SK-N-SH (cell line): ENCODE results near the gene PPTC7. TPM values are rescaled to one million over a fixed set of nuclear protein-coding genes. Genes with fewer than 3 reads are reported as not detected.

Experiments used
- CTCF ChIA-PET: fragments of 300-600, 350-600 bp; formaldehyde crosslinking; extraction: SDS; loops from one replicate; lab custom pipeline; 2021; lab: Yijun Ruan, JAX
- POLR2A ChIA-PET: fragments of 350-600 bp; sonication (Branson Sonifier 250); formaldehyde crosslinking; extraction: SDS; loops from one replicate; lab custom pipeline; 2020; ENCODE audit warnings: antibody characterized with exemption, inconsistent platforms; lab: Yijun Ruan, JAX
- DNase-seq: peaks from one replicate; pipeline ENCODE4 v3.0.0; 2012
- H2AFZ ChIP-seq: fragments of 200-600 bp; sonication (generic); 2 replicates; pipeline ENCODE4 v1.8.1; 2016; ENCODE audit warnings: antibody characterized with exemption, mild to moderate bottlenecking, low read depth
- H3F3A ChIP-seq: fragments of 200-600 bp; sonication (generic); replicated peaks from 2 replicates; pipeline ENCODE3; 2016; ENCODE audit warnings: antibody characterized with exemption, mild to moderate bottlenecking; ENCODE audit not compliant: insufficient read depth
- H3K27ac ChIP-seq, 2 experiments: fragments of 200-500 bp in 1 of 2; fragments of 200-600 bp in 1 of 2; sonication (Bioruptor generic) in 1 of 2; sonication (generic), shearing (Covaris generic) in 1 of 2; 2 replicates each; pipeline versions ENCODE4 v1.5.1 to v1.6.1; 2014 to 2016; ENCODE audit warnings: low read depth in 2 of 2, inconsistent platforms in 1 of 2, low read length in 1 of 2, mild to moderate bottlenecking in 1 of 2, mixed read lengths in 1 of 2
- H3K27me3 ChIP-seq: fragments of 200-600 bp; sonication (generic), shearing (Covaris generic); 2 replicates; pipeline ENCODE4 v1.6.1; 2016; ENCODE audit warnings: mixed run types; ENCODE audit not compliant: insufficient read depth
- H3K36me3 ChIP-seq, 2 experiments: fragments of 200-500 bp in 1 of 2; fragments of 200-600 bp in 1 of 2; sonication (Bioruptor generic) in 1 of 2; sonication (generic) in 1 of 2; replicated peaks in 1 of 2; 2 replicates each; pipeline versions ENCODE3 to v1.5.1; 2014 to 2016; ENCODE audit warnings: low read length in 1 of 2, mild to moderate bottlenecking in 1 of 2; ENCODE audit not compliant: insufficient read depth in 2 of 2, control insufficient read depth in 1 of 2
- H3K4me1 ChIP-seq, 2 experiments: fragments of 200-500 bp in 1 of 2; fragments of 200-600 bp in 1 of 2; sonication (Bioruptor generic) in 1 of 2; sonication (generic), shearing (Covaris generic) in 1 of 2; 2 replicates each; pipeline versions ENCODE4 v1.5.1 to v1.6.1; 2014 to 2016; ENCODE audit warnings: low read depth in 1 of 2, low read length in 1 of 2, mixed run types in 1 of 2; ENCODE audit not compliant: insufficient read depth in 2 of 2, control insufficient read depth in 1 of 2
- H3K4me2 ChIP-seq: fragments of 200-600 bp; sonication (generic), shearing (Covaris generic); 2 replicates; pipeline ENCODE4 v1.6.1; 2017; ENCODE audit warnings: mixed run types
- H3K4me3 ChIP-seq, 2 experiments: fragments of 200-500 bp in 1 of 2; fragments of 200-600 bp in 1 of 2; sonication (Bioruptor generic) in 1 of 2; sonication (generic), shearing (Covaris generic) in 1 of 2; 2 replicates each; pipeline versions ENCODE4 v1.5.1 to v1.8.1; 2014 to 2016; ENCODE audit warnings: low read depth in 2 of 2, inconsistent platforms in 1 of 2, low read length in 1 of 2, mild to moderate bottlenecking in 1 of 2, mixed read lengths in 1 of 2, moderate library complexity in 1 of 2
- H3K79me2 ChIP-seq: fragments of 200-600 bp; sonication (generic); 2 replicates; pipeline ENCODE4 v1.8.1; 2017; ENCODE audit warnings: mild to moderate bottlenecking; ENCODE audit not compliant: insufficient read depth
- H3K9ac ChIP-seq: fragments of 200-600 bp; sonication (generic); 2 replicates; pipeline ENCODE4 v1.6.1; 2017; ENCODE audit warnings: mixed run types
- H3K9me2 ChIP-seq: fragments of 200-600 bp; sonication (generic); 2 replicates; pipeline ENCODE4 v1.6.1; 2017; ENCODE audit warnings: mixed run types
- H3K9me3 ChIP-seq: fragments of 200-600 bp; sonication (generic); 2 replicates; pipeline ENCODE4 v1.6.1; 2017; ENCODE audit warnings: mixed run types, mild to moderate bottlenecking, moderate library complexity
- H4K20me1 ChIP-seq: fragments of 200-600 bp; sonication (generic); 2 replicates; pipeline ENCODE4 v1.6.1; 2017; ENCODE audit warnings: mild to moderate bottlenecking, mixed run types; ENCODE audit not compliant: insufficient read depth
- ELF1 ChIP-seq: IDR thresholded peaks from 2 replicates; pipeline ENCODE4 v1.4.0; 2012
- EP300 ChIP-seq, 2 experiments: IDR thresholded peaks; 2 replicates each; pipeline versions ENCODE4 v1.4.0 to v1.6.1; 2012; ENCODE audit warnings: borderline replicate concordance in 1 of 2, low read depth in 1 of 2, low read length in 1 of 2
- EZH2phosphoT487 ChIP-seq: fragments of 200-600 bp; sonication (generic); IDR thresholded peaks from 2 replicates; pipeline ENCODE4 v1.6.1; 2017; ENCODE audit warnings: low read depth, mixed run types, mild to moderate bottlenecking, antibody characterized with exemption, moderate library complexity, borderline replicate concordance
- FOSL2 ChIP-seq: IDR thresholded peaks from 2 replicates; pipeline ENCODE4 v1.4.0; 2012; ENCODE audit warnings: low read depth, mild to moderate bottlenecking, moderate library complexity, borderline replicate concordance
- FOXM1 ChIP-seq: IDR thresholded peaks from 2 replicates; pipeline ENCODE4 v1.4.0; 2012; ENCODE audit warnings: low read depth, mild to moderate bottlenecking
- GATA2 ChIP-seq: sonication (generic); formaldehyde crosslinking; IDR thresholded peaks from 2 replicates; pipeline ENCODE4 v1.5.0; 2020; ENCODE audit warnings: mild to moderate bottlenecking, missing genetic modification reagents
- JUND ChIP-seq: IDR thresholded peaks from 2 replicates; pipeline ENCODE4 v1.4.0; 2012
- MEF2A ChIP-seq: IDR thresholded peaks from 2 replicates; pipeline ENCODE4 v1.4.0; 2012; ENCODE audit warnings: low read depth, borderline replicate concordance
- MXI1 ChIP-seq: IDR thresholded peaks from 2 replicates; pipeline ENCODE4 v1.6.1; 2012; ENCODE audit warnings: mild to moderate bottlenecking, low read depth, low read length, improper control_type of control experiment
- NFIC ChIP-seq: IDR thresholded peaks from 2 replicates; pipeline ENCODE4 v1.4.0; 2012; ENCODE audit warnings: borderline replicate concordance
- POLR2AphosphoS5 ChIP-seq: IDR thresholded peaks from 2 replicates; pipeline ENCODE4 v1.6.1; 2012; ENCODE audit warnings: low read depth, low read length
- SIN3A ChIP-seq: IDR thresholded peaks from 2 replicates; pipeline ENCODE4 v1.6.1; 2012; ENCODE audit warnings: low read depth, mild to moderate bottlenecking, low read length, moderate library complexity, borderline replicate concordance
- TEAD4 ChIP-seq: IDR thresholded peaks from 2 replicates; pipeline ENCODE4 v1.4.0; 2012; ENCODE audit warnings: mild to moderate bottlenecking, borderline replicate concordance; ENCODE audit not compliant: insufficient read depth
- WGBS: methylation state at CpG from one replicate; pipeline ENCODE4 v1.1.6; 2017; ENCODE audit warnings: low lambda C conversion rate; 5-methylcytosine and 5-hydroxymethylcytosine counted together
- polyA plus RNA-seq, 3 experiments: library from polyadenylated mRNA; depleted of rRNA; stranded (reverse); fragments of >200 nt; gene quantifications; 2 replicates each; pipeline ENCODE4 v1.2.3, GENCODE V29; 2012
- TF ChIP-seq, protein P1 (sequence below): IDR thresholded peaks from 2 replicates; pipeline ENCODE4 v1.4.0; 2012; ENCODE audit warnings: low read depth, borderline replicate concordance
- TF ChIP-seq, protein P2 (sequence below): fragments of 150-350 bp; IDR thresholded peaks from 2 replicates; pipeline ENCODE4 v1.6.1; 2017; ENCODE audit warnings: antibody characterized with exemption, low read length, low read depth, borderline replicate concordance
- TF ChIP-seq, protein P3 (sequence below): IDR thresholded peaks from 2 replicates; pipeline ENCODE4; 2012
- TF ChIP-seq, protein P4 (sequence below): IDR thresholded peaks from 2 replicates; pipeline ENCODE4 v1.4.0; 2012; ENCODE audit warnings: low read depth, borderline replicate concordance
- TF ChIP-seq, protein P5 (sequence below): fragments of 150-350 bp; IDR thresholded peaks from 2 replicates; pipeline ENCODE4 v1.6.1; 2016; ENCODE audit warnings: mild to moderate bottlenecking, low read depth, low read length

PPTC7 gene
- polyA plus RNA-seq, 1 of the 3 experiments (the other 2 are of a cell fraction): 9.6 TPM

DNA sequence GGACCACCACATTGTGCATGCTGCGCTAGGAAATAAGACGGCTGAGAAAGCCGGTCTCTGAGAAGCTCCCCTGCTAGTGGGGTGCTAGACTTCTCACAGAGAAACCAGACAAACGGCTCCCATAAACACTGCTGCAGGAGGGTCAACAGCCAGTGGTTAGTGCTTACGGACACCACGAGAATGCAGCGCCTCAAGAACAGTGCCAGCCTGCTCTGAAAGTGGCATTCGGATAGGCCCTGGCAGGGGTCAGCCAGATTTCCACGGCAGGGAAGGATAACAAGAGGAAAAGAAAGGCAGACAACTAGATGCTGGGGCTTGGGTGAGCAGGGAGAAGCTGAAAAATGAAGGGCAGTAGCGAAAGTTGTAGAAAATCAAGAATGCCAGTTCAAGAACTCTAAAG lies 26.4 kb downstream of the PPTC7 start (continued):
- TF ChIP-seq, protein P1, sequence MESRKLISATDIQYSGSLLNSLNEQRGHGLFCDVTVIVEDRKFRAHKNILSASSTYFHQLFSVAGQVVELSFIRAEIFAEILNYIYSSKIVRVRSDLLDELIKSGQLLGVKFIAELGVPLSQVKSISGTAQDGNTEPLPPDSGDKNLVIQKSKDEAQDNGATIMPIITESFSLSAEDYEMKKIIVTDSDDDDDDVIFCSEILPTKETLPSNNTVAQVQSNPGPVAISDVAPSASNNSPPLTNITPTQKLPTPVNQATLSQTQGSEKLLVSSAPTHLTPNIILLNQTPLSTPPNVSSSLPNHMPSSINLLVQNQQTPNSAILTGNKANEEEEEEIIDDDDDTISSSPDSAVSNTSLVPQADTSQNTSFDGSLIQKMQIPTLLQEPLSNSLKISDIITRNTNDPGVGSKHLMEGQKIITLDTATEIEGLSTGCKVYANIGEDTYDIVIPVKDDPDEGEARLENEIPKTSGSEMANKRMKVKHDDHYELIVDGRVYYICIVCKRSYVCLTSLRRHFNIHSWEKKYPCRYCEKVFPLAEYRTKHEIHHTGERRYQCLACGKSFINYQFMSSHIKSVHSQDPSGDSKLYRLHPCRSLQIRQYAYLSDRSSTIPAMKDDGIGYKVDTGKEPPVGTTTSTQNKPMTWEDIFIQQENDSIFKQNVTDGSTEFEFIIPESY: no peak
- no peak for TF ChIP-seq EP300 (IDR thresholded peaks at IDR 0.05; ENCODE audit: borderline replicate concordance in 1 of 2, low read depth in 1 of 2, low read length in 1 of 2)
- TF ChIP-seq JUND: no peak
- no peak for TF ChIP-seq FOSL2
- TF ChIP-seq TEAD4: no peak
- TF ChIP-seq GATA2: no peak
- TF ChIP-seq, protein P2, sequence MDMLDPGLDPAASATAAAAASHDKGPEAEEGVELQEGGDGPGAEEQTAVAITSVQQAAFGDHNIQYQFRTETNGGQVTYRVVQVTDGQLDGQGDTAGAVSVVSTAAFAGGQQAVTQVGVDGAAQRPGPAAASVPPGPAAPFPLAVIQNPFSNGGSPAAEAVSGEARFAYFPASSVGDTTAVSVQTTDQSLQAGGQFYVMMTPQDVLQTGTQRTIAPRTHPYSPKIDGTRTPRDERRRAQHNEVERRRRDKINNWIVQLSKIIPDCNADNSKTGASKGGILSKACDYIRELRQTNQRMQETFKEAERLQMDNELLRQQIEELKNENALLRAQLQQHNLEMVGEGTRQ: no peak
- no peak for TF ChIP-seq SIN3A
- TF ChIP-seq, protein P3, sequence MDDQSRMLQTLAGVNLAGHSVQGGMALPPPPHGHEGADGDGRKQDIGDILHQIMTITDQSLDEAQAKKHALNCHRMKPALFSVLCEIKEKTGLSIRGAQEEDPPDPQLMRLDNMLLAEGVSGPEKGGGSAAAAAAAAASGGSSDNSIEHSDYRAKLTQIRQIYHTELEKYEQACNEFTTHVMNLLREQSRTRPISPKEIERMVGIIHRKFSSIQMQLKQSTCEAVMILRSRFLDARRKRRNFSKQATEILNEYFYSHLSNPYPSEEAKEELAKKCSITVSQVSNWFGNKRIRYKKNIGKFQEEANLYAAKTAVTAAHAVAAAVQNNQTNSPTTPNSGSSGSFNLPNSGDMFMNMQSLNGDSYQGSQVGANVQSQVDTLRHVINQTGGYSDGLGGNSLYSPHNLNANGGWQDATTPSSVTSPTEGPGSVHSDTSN: no peak
- no peak for TF ChIP-seq EZH2phosphoT487

DNA sequence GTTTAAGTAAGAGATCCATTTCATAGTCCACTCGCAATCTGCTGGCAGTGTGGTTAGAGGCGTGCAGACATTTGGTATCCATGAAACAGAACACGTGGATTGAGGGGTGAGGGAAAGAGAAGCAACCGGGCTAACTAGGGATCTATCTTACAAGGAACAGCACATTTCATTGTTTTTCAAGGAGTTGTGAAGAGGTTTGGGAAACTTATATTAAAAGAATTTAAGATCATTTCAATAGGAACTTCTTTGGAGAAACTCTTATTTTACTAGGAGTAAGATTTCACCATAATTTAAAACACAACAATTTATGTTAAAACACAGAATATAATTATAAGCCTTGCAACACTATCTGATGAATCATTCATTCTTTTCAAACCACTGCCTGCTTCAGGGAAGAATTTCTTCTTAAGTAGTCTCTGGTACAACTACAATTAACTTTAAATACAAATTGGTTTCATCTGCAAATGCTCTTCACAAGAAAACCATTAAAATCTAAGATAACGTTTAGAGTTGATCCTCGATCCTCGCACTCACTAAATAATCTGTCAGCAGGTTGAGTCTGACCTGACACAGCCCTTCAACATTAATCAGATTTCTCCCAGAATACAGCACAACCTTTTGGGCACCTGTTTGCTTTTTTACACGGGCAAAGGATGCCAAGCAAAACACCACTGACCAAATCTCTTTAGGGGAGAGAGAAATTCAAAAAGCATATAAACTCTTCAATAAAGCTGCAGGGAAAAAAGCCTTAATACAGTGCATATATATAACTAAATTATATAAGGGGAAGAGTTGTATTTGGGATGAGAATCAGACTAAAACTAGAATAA lies 27.3 kb downstream of the PPTC7 start:
- no peaks in the 10 kb centered on the region for H3K9me3 ChIP-seq
- peaks cover 9 to 19% of the 10 kb centered on the region in 2 experiments for H3K4me1 ChIP-seq
- H4K20me1 ChIP-seq: peaks cover 37% of the 10 kb centered on the region
- H3K27ac ChIP-seq: peak overlapping the region; percentile 34 to 39; a peak in 2 of 4 replicates
- peaks cover 4 to 6% of the 10 kb centered on the region in 2 experiments for H3K36me3 ChIP-seq
- H3K9ac ChIP-seq: 0 out of 2 replicates have a peak overlapping the region, but pooled peaks have one; percentile 23
- peak overlapping the region; percentile 64 for H3K4me2 ChIP-seq
- H3K27me3 ChIP-seq: no peaks in the 10 kb centered on the region
- WGBS: 36% methylated on average over 8 of the region's 8 CpGs
- no peak overlapping the region for H2AFZ ChIP-seq
- H3K9me2 ChIP-seq: no peaks in the 10 kb centered on the region
- CTCF ChIA-PET: interaction anchor here (1.0 to 1.6 kb wide), 7 partner anchors 43 to 270 kb away, joined by 3 to 9 read pairs (median 3); partner anchors contain the start of genes ARPC3 and FAM216A
- no peak overlapping the region for H3K4me3 ChIP-seq
- peaks cover 76% of the 10 kb centered on the region for H3K79me2 ChIP-seq
- H3F3A ChIP-seq: no peaks in the 10 kb centered on the region
- no peak for DNase-seq
- POLR2A ChIA-PET: no interaction called here
- peak; percentile 38; the same call in 1 of the 2 replicates for TF ChIP-seq JUND
- TF ChIP-seq MXI1: 0 out of 2 replicates have a peak, but pooled peaks have one; percentile 29
- TF ChIP-seq, protein P4, sequence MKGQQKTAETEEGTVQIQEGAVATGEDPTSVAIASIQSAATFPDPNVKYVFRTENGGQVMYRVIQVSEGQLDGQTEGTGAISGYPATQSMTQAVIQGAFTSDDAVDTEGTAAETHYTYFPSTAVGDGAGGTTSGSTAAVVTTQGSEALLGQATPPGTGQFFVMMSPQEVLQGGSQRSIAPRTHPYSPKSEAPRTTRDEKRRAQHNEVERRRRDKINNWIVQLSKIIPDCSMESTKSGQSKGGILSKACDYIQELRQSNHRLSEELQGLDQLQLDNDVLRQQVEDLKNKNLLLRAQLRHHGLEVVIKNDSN: no peak
- no peak for TF ChIP-seq NFIC
- TF ChIP-seq FOXM1: no peak
- TF ChIP-seq ELF1: no peak
- TF ChIP-seq, protein P1: no peak
- TF ChIP-seq, protein P5, sequence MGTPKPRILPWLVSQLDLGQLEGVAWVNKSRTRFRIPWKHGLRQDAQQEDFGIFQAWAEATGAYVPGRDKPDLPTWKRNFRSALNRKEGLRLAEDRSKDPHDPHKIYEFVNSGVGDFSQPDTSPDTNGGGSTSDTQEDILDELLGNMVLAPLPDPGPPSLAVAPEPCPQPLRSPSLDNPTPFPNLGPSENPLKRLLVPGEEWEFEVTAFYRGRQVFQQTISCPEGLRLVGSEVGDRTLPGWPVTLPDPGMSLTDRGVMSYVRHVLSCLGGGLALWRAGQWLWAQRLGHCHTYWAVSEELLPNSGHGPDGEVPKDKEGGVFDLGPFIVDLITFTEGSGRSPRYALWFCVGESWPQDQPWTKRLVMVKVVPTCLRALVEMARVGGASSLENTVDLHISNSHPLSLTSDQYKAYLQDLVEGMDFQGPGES: no peak
- no peak for TF ChIP-seq TEAD4
- TF ChIP-seq, protein P2: no peak
- TF ChIP-seq MEF2A: no peak
- TF ChIP-seq POLR2AphosphoS5: peak; percentile 23; the same call in 1 of the 2 replicates
